ENCODE data around the gene WDR75.

The WDR75 gene

DNA sequence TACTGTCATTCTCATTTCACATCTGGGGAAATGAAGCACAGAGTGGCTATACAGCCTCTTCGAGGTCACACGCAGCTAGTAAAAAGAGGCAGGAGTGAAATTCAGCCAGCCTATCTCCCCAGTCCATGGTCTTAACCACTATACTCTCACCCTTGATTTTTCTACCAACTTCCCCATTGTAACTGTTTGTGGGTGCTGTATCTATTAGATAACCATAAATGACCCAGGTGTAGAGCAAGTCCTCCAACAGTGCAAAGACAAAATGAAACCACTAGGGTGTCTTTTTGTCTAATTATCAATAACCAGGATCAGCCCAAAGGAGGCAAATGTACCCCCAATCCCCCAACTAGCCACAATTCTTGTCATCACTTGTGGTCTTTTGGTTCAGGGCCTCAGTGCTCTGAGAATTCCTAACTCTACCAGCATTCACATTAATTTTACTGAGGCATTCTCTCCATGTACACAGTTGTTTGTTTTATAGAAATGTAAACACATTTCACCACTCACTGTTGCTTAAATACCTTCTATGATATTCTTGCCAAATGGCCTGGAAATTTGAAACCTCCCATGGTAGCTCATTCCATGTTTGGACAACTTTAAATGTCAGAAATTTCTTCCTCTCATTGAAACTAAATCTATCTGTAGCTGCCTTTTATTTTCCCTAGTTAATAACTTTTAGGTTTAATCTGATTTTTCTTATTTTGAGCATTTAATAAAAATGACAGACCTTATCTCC is 80.6 kb downstream of the WDR75 start:
- no peak overlapping the region for H3K9ac ChIP-seq (ENCODE audit: low read length in 5 of 5)
- peaks cover 4 to 16% (median 12%) of the 10 kb centered on the region in 5 donors for H3K4me1 ChIP-seq (ENCODE audit: control insufficient read depth in 5 of 5, insufficient read depth in 5 of 5, low read length in 5 of 5)
- H3K36me3 ChIP-seq (ENCODE audit: control insufficient read depth in 5 of 5, insufficient read depth in 5 of 5, low read length in 5 of 5): no peaks in the 10 kb centered on the region
- no peak overlapping the region for H3K4me3 ChIP-seq (ENCODE audit: low read depth in 1 of 5, low read length in 5 of 5)
- no peak overlapping the region for H3K27ac ChIP-seq (ENCODE audit: low read depth, low read length)
- H3K9me3 ChIP-seq (ENCODE audit: control insufficient read depth in 5 of 5, low read length in 5 of 5): no peaks in the 10 kb centered on the region
- no peaks in the 10 kb centered on the region for H3K27me3 ChIP-seq (ENCODE audit: control insufficient read depth in 5 of 5, insufficient read depth in 4 of 5, low read length in 5 of 5)

DNA sequence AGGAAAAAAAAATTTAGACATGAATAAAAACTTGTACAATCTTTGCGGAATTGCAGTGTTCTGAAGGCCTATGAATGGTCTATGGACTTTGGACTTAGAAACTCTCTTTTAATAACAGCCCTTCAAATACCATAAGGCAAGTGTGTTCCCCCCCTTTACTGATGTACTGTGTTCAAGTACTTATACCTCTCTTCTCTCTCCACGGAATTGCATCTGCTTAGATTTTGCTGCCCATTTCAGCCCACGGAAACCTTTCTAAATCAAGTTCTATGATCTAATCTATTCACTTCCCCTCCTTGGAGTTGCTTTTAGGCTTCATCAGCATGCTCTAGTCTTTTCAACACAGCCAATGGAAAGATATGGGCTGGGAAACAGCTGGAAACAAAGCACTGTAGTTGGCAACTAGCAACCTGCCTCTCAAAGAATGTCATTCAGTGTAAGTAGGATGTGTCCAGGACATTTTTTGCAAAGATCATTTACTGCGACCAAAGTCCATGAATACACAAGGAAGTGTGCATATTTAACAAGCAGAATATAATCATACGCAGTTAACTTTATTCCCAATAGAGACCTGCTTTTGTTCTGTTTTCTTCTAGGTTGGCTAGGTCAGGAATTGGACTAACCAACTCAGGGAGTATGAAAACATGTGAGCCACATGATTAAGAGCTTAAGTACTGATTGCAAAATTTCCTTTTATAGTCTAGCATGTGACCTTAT is 81.3 kb downstream of the WDR75 start:
- no peak overlapping the region for H3K9ac ChIP-seq (ENCODE audit: low read length in 5 of 5)
- peak overlapping the region; percentile 24 for H3K27ac ChIP-seq (ENCODE audit: low read depth, low read length)

DNA sequence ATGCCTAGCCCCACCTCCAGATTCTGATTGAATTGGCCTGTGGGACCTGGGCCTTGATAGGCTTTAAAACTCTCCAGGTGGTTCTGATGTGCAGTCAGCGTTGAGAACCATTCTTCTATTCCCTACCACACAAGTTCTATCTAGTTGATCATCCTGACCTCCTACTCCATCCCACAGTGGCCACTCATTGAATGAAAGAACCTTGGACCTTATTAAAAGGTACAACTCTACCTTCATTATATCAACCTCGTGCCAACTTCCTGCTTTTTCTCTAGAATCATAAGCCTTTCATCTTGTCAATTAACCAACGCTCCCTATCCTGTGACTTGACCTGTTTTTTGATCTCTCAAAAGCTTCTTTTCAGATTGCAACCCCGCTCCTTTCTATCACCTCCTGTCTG is 83.5 kb downstream of the WDR75 start:
- H3K4me1 ChIP-seq (ENCODE audit: control insufficient read depth in 5 of 5, insufficient read depth in 5 of 5, low read length in 5 of 5): peaks cover 4 to 28% (median 24%) of the 10 kb centered on the region in 5 donors
- no peak overlapping the region for H3K9ac ChIP-seq (ENCODE audit: low read length in 5 of 5)
- no peaks in the 10 kb centered on the region for H3K27me3 ChIP-seq (ENCODE audit: control insufficient read depth in 5 of 5, insufficient read depth in 4 of 5, low read length in 5 of 5)
- no peaks in the 10 kb centered on the region for H3K9me3 ChIP-seq (ENCODE audit: control insufficient read depth in 5 of 5, low read length in 5 of 5)
- no peaks in the 10 kb centered on the region for H3K36me3 ChIP-seq (ENCODE audit: control insufficient read depth in 5 of 5, insufficient read depth in 5 of 5, low read length in 5 of 5)
- no peak overlapping the region for H3K4me3 ChIP-seq (ENCODE audit: low read depth in 1 of 5, low read length in 5 of 5)
- H3K27ac ChIP-seq (ENCODE audit: low read depth, low read length): no peak overlapping the region

More for the DNA sequence above, 81.3 kb downstream of the WDR75 start:
- peaks cover 4 to 21% (median 19%) of the 10 kb centered on the region in 5 donors for H3K4me1 ChIP-seq (ENCODE audit: control insufficient read depth in 5 of 5, insufficient read depth in 5 of 5, low read length in 5 of 5)
- no peaks in the 10 kb centered on the region for H3K9me3 ChIP-seq (ENCODE audit: control insufficient read depth in 5 of 5, low read length in 5 of 5)
- H3K36me3 ChIP-seq (ENCODE audit: control insufficient read depth in 5 of 5, insufficient read depth in 5 of 5, low read length in 5 of 5): no peaks in the 10 kb centered on the region
- H3K27me3 ChIP-seq (ENCODE audit: control insufficient read depth in 5 of 5, insufficient read depth in 4 of 5, low read length in 5 of 5): no peaks in the 10 kb centered on the region
- no peak overlapping the region for H3K4me3 ChIP-seq (ENCODE audit: low read depth in 1 of 5, low read length in 5 of 5)

All from subcutaneous abdominal adipose tissue (tissue), 5 donors.